ENCODE results near the gene SLC45A3.

Gene SLC45A3

GRCh38 chr1:205700865-205701401 is 20.6 kb upstream of the SLC45A3 start:
- no peak for DNase-seq

GRCh38 chr1:205699416-205699815 is 19.1 kb upstream of the SLC45A3 start:
- DNase-seq: no peak

- DNase-seq: no peak
Observed at GRCh38 chr1:205698921-205699320, 18.6 kb upstream of the SLC45A3 start.

- DNase-seq: no peak
Observed at GRCh38 chr1:205693421-205693991, 13.2 kb upstream of the SLC45A3 start.

GRCh38 chr1:205692423-205692822 is 12.1 kb upstream of the SLC45A3 start:
- DNase-seq: no peak

- no peak for DNase-seq
Observed at GRCh38 chr1:205690122-205690756, 9.9 kb upstream of the SLC45A3 start.

GRCh38 chr1:205689479-205689878 is 9.2 kb upstream of the SLC45A3 start:
- no peak for DNase-seq

GRCh38 chr1:205688171-205689080 is 8.1 kb upstream of the SLC45A3 start:
- peak; percentile 33 for DNase-seq

- DNase-seq: no peak
Observed at GRCh38 chr1:205687242-205687641, 6.9 kb upstream of the SLC45A3 start.

- DNase-seq: no peak
Observed at GRCh38 chr1:205681364-205681763, 1.1 kb upstream of the SLC45A3 start.

GRCh38 chr1:205678286-205679111 is 1.8 kb downstream of the SLC45A3 start:
- DNase-seq: no peak

- DNase-seq: no peak
Observed at GRCh38 chr1:205677167-205677566, 3.1 kb downstream of the SLC45A3 start.

GRCh38 chr1:205676597-205676996 is 3.7 kb downstream of the SLC45A3 start:
- no peak for DNase-seq

GRCh38 chr1:205676002-205676401 is 4.3 kb downstream of the SLC45A3 start:
- no peak for DNase-seq

GRCh38 chr1:205675247-205675646 is 5.1 kb downstream of the SLC45A3 start:
- no peak for DNase-seq

GRCh38 chr1:205672970-205673369 is 7.3 kb downstream of the SLC45A3 start:
- DNase-seq: no peak

- DNase-seq: no peak
Observed at GRCh38 chr1:205672395-205672889, 7.9 kb downstream of the SLC45A3 start.

GRCh38 chr1:205670611-205671430 is 9.5 kb downstream of the SLC45A3 start:
- no peak for DNase-seq

GRCh38 chr1:205670150-205670446 is 10.2 kb downstream of the SLC45A3 start:
- DNase-seq: no peak

- peak; percentile 59 for DNase-seq
Observed at GRCh38 chr1:205669341-205670149, 10.8 kb downstream of the SLC45A3 start.

GRCh38 chr1:205668951-205669340 is 11.4 kb downstream of the SLC45A3 start:
- DNase-seq: peak; percentile 43
